Activated CD8-positive, alpha-beta T cell treated with anti-CD3 and anti-CD28 coated beads for 36 hours (primary cell): ENCODE measurements around the gene C5orf46. TPM values are rescaled to one million over a fixed set of nuclear protein-coding genes. Genes with fewer than 3 reads are reported as not detected.
"Not testable (repeated sequence)": the region's sequence is repeated elsewhere in the genome, so short reads cannot be mapped to it uniquely, and the experiment has no call there.

Experiments used
- ATAC-seq: fragments of 200-7000 bp; cut with Tn5 transposase; one replicate; pipeline ENCODE4 v1.10.0; 2021; ENCODE audit warnings: mild to moderate bottlenecking, moderate library complexity
- CTCF ChIA-PET: fragments of 350-600 bp; sonication (Branson Sonifier 250); formaldehyde crosslinking; loops from one replicate; lab custom pipeline; 2021; ENCODE audit warnings: antibody characterized with exemption; lab: Charles Lee
- POLR2A ChIA-PET: fragments of 350-600 bp; sonication (Branson Sonifier 250); formaldehyde crosslinking; loops from one replicate; lab custom pipeline; 2021; ENCODE audit warnings: antibody characterized with exemption; lab: Charles Lee
- DNase-seq: peaks from one replicate; pipeline ENCODE4 v3.0.0-alpha.2; 2020
- H3K27ac Mint-ChIP-seq: one replicate; pipeline ENCODE4 v1.8.0; 2021; ENCODE audit warnings: mild to moderate bottlenecking, mixed read lengths
- H3K27me3 Mint-ChIP-seq: one replicate; pipeline ENCODE4 v1.8.0; 2021; ENCODE audit warnings: mixed read lengths
- H3K36me3 Mint-ChIP-seq: one replicate; pipeline ENCODE4 v1.8.0; 2021; ENCODE audit warnings: low read depth, mixed read lengths
- H3K4me1 Mint-ChIP-seq: one replicate; pipeline ENCODE4 v1.8.0; 2021; ENCODE audit warnings: low read depth, mixed read lengths
- H3K4me3 Mint-ChIP-seq: one replicate; pipeline ENCODE4 v1.8.0; 2021; ENCODE audit warnings: mild to moderate bottlenecking, moderate library complexity, mixed read lengths
- H3K9me3 Mint-ChIP-seq: one replicate; pipeline ENCODE4 v1.8.0; 2021; ENCODE audit warnings: mixed read lengths
- intact Hi-C: fragments of 100-400 bp; cut with micrococcal nuclease; formaldehyde crosslinking; loops from one replicate; pipeline ENCODE4 v1.10.0; 2022
- total RNA-seq, 2 experiments: library from RNA; stranded (reverse); gene quantifications; one replicate each; pipeline ENCODE4 v1.2.3, GENCODE V29; 2021
- TF ChIP-seq, protein P1 (sequence below): fragments of 200-600 bp; IDR thresholded peaks from one replicate; pipeline ENCODE4 v1.8.0; 2022; ENCODE audit warnings: antibody characterized with exemption, mild to moderate bottlenecking

C5orf46 gene
- total RNA-seq, 2 experiments from 2014 or later, result not detected

DNA sequence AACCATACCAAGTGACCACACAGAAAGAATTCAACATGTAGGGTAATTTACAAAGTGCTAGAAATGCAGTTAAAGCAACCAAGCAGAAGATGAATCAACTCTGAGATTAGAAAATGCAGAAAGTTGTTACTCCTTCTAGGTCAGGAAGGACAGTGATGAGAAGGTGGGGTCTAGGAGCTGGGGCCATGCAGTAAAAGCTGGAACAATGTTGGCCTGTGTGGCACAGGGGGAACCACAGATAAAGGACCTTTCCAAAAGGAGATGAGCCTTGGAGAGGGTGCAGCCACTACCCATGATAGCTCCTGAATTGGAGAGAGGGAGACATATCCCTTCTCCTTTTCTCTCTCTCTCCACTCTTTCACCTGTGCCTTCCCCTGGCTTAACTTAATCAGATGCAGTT lies 30.2 kb downstream of the C5orf46 start:
- Mint-ChIP-seq H3K27ac (no peak overlapping the region), H3K4me1 (no peaks in the 10 kb centered on the region), H3K36me3 (no peaks in the 10 kb centered on the region), H3K9me3 (no peaks in the 10 kb centered on the region), H3K4me3 (no peak overlapping the region), H3K27me3 (peaks cover 1% of the 10 kb centered on the region)
- POLR2A ChIA-PET, result no interaction called here
- intact Hi-C loops, result no loop called here
- DNase-seq, result no peak
- ATAC-seq, result no peak
- CTCF ChIA-PET, result interaction anchor here (1.2 kb wide), 1 partner anchor 19 kb away, joined by 3 read pairs; no protein-coding TSS in a partner anchor
- TF ChIP-seq, protein P1, sequence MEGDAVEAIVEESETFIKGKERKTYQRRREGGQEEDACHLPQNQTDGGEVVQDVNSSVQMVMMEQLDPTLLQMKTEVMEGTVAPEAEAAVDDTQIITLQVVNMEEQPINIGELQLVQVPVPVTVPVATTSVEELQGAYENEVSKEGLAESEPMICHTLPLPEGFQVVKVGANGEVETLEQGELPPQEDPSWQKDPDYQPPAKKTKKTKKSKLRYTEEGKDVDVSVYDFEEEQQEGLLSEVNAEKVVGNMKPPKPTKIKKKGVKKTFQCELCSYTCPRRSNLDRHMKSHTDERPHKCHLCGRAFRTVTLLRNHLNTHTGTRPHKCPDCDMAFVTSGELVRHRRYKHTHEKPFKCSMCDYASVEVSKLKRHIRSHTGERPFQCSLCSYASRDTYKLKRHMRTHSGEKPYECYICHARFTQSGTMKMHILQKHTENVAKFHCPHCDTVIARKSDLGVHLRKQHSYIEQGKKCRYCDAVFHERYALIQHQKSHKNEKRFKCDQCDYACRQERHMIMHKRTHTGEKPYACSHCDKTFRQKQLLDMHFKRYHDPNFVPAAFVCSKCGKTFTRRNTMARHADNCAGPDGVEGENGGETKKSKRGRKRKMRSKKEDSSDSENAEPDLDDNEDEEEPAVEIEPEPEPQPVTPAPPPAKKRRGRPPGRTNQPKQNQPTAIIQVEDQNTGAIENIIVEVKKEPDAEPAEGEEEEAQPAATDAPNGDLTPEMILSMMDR, result no peak

DNA sequence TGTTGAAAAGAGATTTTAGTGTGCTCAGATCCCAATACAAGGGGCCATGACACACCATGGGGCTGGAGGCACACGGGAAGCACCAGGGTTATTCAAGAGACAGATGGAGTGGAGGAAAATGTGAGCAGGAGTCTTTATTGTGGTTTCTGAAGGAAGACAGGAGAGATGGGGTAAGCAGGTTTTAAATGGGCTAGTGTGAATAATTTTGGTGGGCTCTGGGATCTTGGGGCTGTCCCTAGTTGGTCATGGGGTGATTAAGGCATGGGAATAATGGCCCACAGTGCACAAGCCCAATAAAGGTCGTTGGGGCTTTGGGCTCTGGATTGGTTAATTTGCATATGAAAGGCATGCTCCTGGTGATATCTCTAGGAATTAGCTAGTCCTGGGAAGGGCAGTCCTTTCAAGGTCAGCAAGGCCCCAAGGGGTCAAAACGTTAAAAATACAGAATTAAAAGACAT lies 31.4 kb downstream of the C5orf46 start:
- Mint-ChIP-seq H3K4me3 (no peak overlapping the region), H3K27ac (no peak overlapping the region), H3K27me3 (peaks cover 1% of the 10 kb centered on the region), H3K36me3 (no peaks in the 10 kb centered on the region), H3K4me1 (no peaks in the 10 kb centered on the region), H3K9me3 (no peaks in the 10 kb centered on the region)
- ChIA-PET CTCF (no interaction called here), POLR2A (no interaction called here)
- DNase-seq, result no peak
- TF ChIP-seq, protein P1, result no peak
- intact Hi-C loops, result no loop called here
- ATAC-seq, result no peak

DNA sequence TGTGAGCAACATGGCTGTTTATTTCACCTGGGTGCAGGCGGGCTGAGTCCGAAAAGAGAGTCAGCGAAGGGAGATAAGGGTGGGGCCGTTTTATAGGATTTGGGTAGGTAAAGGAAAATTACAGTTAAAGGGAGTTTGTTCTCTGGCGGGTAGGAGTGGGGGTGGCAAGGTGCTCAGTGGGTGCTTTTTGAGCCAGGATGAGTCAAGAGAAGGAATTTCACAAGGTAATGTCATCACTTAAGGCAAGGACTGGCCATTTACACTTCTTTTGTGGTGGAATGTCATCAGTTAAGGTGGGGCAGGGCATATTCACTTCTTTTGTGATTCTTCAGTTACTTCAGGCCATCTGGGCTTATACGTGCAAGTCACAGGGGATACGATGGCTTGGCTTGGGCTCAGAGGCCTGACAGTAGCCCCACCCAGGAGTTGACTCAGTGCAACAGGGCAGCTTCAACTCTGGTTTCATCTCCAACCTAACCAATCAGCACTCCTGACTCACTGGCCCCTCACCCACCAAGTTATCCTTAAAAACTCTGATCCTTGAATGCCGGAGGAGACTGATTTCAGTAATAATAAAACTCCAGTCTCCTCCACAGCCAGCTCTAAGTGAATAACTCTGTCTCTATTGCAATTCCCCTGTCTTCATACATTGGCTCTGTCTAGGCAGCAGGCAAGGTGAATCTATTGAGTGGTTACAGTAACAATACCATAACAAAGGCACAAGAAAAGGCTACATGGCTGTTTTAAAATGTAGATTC lies 32.0 kb downstream of the C5orf46 start:
- CTCF ChIA-PET, H3K27me3 Mint-ChIP-seq, DNase-seq, intact Hi-C loops, H3K36me3 Mint-ChIP-seq, H3K4me3 Mint-ChIP-seq, H3K27ac Mint-ChIP-seq, H3K4me1 Mint-ChIP-seq, POLR2A ChIA-PET, H3K9me3 Mint-ChIP-seq, ATAC-seq: not testable (repeated sequence)

DNA sequence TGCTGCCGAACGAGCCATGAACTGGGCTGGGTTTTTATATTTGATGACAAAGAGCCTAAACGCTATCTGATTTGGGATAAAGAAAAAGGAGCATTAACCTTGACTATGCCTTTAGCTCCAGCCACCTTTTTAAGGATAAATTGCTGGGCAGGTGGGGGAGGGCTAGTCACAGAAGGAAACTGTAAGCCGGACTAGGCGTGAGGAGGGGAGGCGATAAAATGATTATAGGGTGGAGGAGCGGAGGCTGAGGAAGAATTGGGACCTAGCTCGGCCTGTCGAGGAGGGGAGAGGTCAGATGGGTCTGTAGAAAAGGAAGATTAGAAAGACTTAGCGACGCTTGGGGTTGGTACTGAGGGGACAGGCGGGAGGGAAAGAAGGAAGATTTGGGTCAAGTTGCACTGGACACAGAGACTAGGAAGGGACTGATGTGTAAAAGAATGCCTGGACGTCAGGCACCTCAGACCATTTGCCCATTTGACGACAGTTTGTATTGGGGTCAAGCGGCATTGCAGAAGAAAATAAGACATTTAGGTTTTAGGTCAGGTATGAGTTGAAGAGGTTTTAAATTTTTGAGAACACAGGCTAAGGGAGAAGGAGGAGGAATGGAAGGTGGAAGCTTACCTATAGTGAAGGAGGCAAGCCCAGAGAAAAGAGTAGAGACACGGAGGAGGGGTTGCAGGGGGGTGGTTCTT lies 33.4 kb downstream of the C5orf46 start:
- DNase-seq, H3K27me3 Mint-ChIP-seq, H3K4me3 Mint-ChIP-seq, H3K9me3 Mint-ChIP-seq, CTCF ChIA-PET, H3K4me1 Mint-ChIP-seq, H3K27ac Mint-ChIP-seq, intact Hi-C loops, H3K36me3 Mint-ChIP-seq, ATAC-seq, POLR2A ChIA-PET: not testable (repeated sequence)

DNA sequence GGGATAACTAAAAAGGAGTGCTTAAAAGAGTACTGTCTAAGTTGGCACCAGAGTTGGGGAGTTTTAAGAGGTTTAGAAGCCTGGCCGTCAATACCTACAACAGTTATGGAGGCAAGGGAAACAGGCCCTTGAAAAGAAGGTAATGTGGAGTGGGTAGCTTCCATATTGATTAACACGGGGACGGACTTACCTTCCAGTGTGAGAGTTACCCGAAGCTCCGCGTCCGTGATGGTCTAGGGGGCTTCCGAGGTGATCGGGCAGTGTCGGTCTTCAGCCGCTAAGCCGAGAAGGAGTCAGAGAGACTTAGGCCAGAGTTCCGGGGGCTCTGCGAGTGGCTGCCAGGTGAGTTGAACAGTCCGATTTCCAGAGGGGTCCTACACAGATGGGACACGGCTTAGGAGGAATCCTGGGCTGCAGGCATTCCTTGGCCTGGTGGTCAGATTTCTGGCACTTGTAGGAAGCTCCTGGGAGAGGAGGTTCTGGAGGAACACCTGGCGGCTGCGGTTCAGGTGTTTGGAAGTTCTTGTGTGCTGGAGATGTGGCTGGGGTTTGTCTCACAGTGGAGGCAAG lies 34.3 kb downstream of the C5orf46 start:
- intact Hi-C loops, H3K27ac Mint-ChIP-seq, CTCF ChIA-PET, H3K27me3 Mint-ChIP-seq, H3K4me3 Mint-ChIP-seq, ATAC-seq, POLR2A ChIA-PET, H3K9me3 Mint-ChIP-seq, H3K36me3 Mint-ChIP-seq, H3K4me1 Mint-ChIP-seq, DNase-seq: not testable (repeated sequence)

DNA sequence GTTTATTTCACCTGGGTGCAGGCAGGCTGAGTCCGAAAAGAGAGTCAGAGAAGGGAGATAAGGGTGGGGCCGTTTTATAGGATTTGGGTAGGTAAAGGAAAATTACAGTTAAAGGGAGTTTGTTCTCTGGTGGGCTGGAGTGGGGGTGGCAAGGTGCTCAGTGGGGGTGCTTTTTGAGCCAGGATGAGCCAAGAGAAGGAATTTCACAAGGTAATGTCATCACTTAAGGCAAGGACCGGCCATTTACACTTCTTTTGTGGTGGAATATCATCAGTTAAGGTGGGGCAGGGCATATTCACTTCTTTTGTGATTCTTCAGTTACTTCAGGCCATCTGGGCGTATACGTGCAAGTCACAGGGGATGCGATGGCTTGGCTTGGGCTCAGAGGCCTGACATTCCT lies 36.4 kb downstream of the C5orf46 start:
- ATAC-seq, H3K27me3 Mint-ChIP-seq, H3K27ac Mint-ChIP-seq, DNase-seq, intact Hi-C loops, H3K4me1 Mint-ChIP-seq, CTCF ChIA-PET, POLR2A ChIA-PET, H3K9me3 Mint-ChIP-seq, H3K36me3 Mint-ChIP-seq, H3K4me3 Mint-ChIP-seq: not testable (repeated sequence)
